DND-41 (cell line): ENCODE results near the gene NUTF2.

Experiments
- ATAC-seq: fragments of 200-7000 bp; cut with Tn5 transposase; 3 replicates; pipeline ENCODE4 v1.9.1; 2021; ENCODE audit warnings: low read depth; ENCODE audit not compliant: insufficient read depth
- DNase-seq: peaks from one replicate; pipeline ENCODE4 v3.0.0-alpha.2; 2020
- H2AFZ ChIP-seq: 2 replicates; pipeline ENCODE4 v1.6.0; 2012; ENCODE audit warnings: low read depth, low read length
- H3K27ac ChIP-seq: 2 replicates; pipeline ENCODE4 v1.5.1; 2012; ENCODE audit warnings: low read length, inconsistent platforms
- H3K27me3 ChIP-seq: fragments of 200-600 bp; sonication (generic); 2 replicates; pipeline ENCODE4 v1.6.0; 2012; ENCODE audit warnings: low read length, mild to moderate bottlenecking, inconsistent platforms; ENCODE audit not compliant: insufficient read depth, poor library complexity
- H3K36me3 ChIP-seq: 2 replicates; pipeline ENCODE4 v1.5.1; 2012; ENCODE audit warnings: low read length, inconsistent platforms; ENCODE audit not compliant: insufficient read depth
- H3K4me1 ChIP-seq: 2 replicates; pipeline ENCODE4 v1.5.1; 2012; ENCODE audit warnings: mild to moderate bottlenecking, low read length; ENCODE audit not compliant: insufficient read depth
- H3K4me2 ChIP-seq: 2 replicates; pipeline ENCODE4 v1.6.0; 2012; ENCODE audit warnings: mild to moderate bottlenecking, moderate library complexity, low read length, inconsistent platforms; ENCODE audit not compliant: insufficient read depth
- H3K4me3 ChIP-seq, 2 experiments: fragments of 200-600 bp in 1 of 2; shearing (Covaris generic) in 1 of 2; 2 replicates each; pipeline ENCODE4 v1.5.1; 2012 to 2016; ENCODE audit warnings: inconsistent platforms in 2 of 2, low read length in 2 of 2, mild to moderate bottlenecking in 2 of 2, low read depth in 1 of 2, moderate library complexity in 1 of 2
- H3K79me2 ChIP-seq: 2 replicates; pipeline ENCODE4 v1.6.0; 2012; ENCODE audit warnings: low read length, inconsistent platforms; ENCODE audit not compliant: insufficient read depth
- H3K9ac ChIP-seq: 2 replicates; pipeline ENCODE4 v1.6.0; 2012; ENCODE audit warnings: low read depth, mild to moderate bottlenecking, inconsistent platforms, low read length, moderate library complexity
- H3K9me3 ChIP-seq: 2 replicates; pipeline ENCODE4 v1.5.1; 2012; ENCODE audit warnings: low read length, moderate library complexity, mild to moderate bottlenecking, inconsistent platforms; ENCODE audit not compliant: insufficient read depth, severe bottlenecking
- H4K20me1 ChIP-seq: 2 replicates; pipeline ENCODE4 v1.6.0; 2012; ENCODE audit warnings: low read length; ENCODE audit not compliant: insufficient read depth
- CTCF ChIP-seq: IDR thresholded peaks from 2 replicates; pipeline ENCODE4 v1.5.1; 2012; ENCODE audit warnings: borderline replicate concordance, low read length, moderate library complexity, mild to moderate bottlenecking; ENCODE audit not compliant: poor library complexity, severe bottlenecking; ENCODE audit errors: extremely low read depth
- EZH2 ChIP-seq: IDR thresholded peaks from 3 replicates; pipeline ENCODE4 v1.6.1; 2012; ENCODE audit warnings: borderline replicate concordance, low read depth, mild to moderate bottlenecking, moderate library complexity, low read length, inconsistent platforms; ENCODE audit not compliant: severe bottlenecking

NUTF2 gene

GRCh38 chr16:67811899-67812298, 34.8 kb upstream of the NUTF2 start:
- H3K36me3 ChIP-seq = no peaks in the 10 kb centered on the region
- no peak overlapping the region for H3K4me2 ChIP-seq
- H2AFZ ChIP-seq = no peak overlapping the region
- H3K9ac ChIP-seq = no peak overlapping the region
- no peaks in the 10 kb centered on the region for H3K27me3 ChIP-seq
- H4K20me1 ChIP-seq = no peaks in the 10 kb centered on the region
- H3K79me2 ChIP-seq = no peaks in the 10 kb centered on the region
- H3K4me1 ChIP-seq = peaks cover 17% of the 10 kb centered on the region
- no peaks in the 10 kb centered on the region for H3K9me3 ChIP-seq
- TF ChIP-seq CTCF (no peak), EZH2 (no peak)
- no peak overlapping the region for H3K27ac ChIP-seq
- H3K4me3 ChIP-seq = no peak overlapping the region
- ATAC-seq (no peak), DNase-seq (no peak)

GRCh38 chr16:67814567-67814966, 32.2 kb upstream of the NUTF2 start:
- TF ChIP-seq CTCF = no peak
- no peak for TF ChIP-seq EZH2
- Histone ChIP-seq H3K4me2 (no peak overlapping the region), H3K9me3 (no peaks in the 10 kb centered on the region), H3K9ac (no peak overlapping the region), H4K20me1 (no peaks in the 10 kb centered on the region), H2AFZ (no peak overlapping the region), H3K27me3 (no peaks in the 10 kb centered on the region), H3K4me3 (no peak overlapping the region), H3K79me2 (no peaks in the 10 kb centered on the region), H3K27ac (no peak overlapping the region), H3K4me1 (peaks cover 7% of the 10 kb centered on the region), H3K36me3 (no peaks in the 10 kb centered on the region)
- DNase-seq (no peak), ATAC-seq (no peak)

- Histone ChIP-seq H3K79me2 (no peaks in the 10 kb centered on the region), H3K4me3 (no peak overlapping the region), H3K4me1 (peaks cover 7% of the 10 kb centered on the region), H3K9me3 (no peaks in the 10 kb centered on the region), H3K27me3 (no peaks in the 10 kb centered on the region), H2AFZ (no peak overlapping the region), H3K27ac (no peak overlapping the region), H3K4me2 (no peak overlapping the region), H3K36me3 (no peaks in the 10 kb centered on the region), H3K9ac (no peak overlapping the region), H4K20me1 (no peaks in the 10 kb centered on the region)
- ATAC-seq = no peak
- no peak for DNase-seq
- TF ChIP-seq CTCF (no peak), EZH2 (no peak)
These were observed 26.0 kb upstream of the NUTF2 start for GRCh38 chr16:67820608-67821259.

GRCh38 chr16:67822511-67822910, 24.2 kb upstream of the NUTF2 start:
- Histone ChIP-seq H3K27me3 (no peaks in the 10 kb centered on the region), H3K36me3 (peaks cover 8% of the 10 kb centered on the region), H3K9me3 (no peaks in the 10 kb centered on the region), H3K4me2 (no peak overlapping the region), H3K4me1 (no peaks in the 10 kb centered on the region), H2AFZ (no peak overlapping the region), H3K4me3 (no peak overlapping the region), H3K27ac (no peak overlapping the region), H3K79me2 (no peaks in the 10 kb centered on the region), H3K9ac (no peak overlapping the region), H4K20me1 (no peaks in the 10 kb centered on the region)
- TF ChIP-seq EZH2 = no peak
- TF ChIP-seq CTCF = no peak
- ATAC-seq (no peak), DNase-seq (no peak)
